GM12873 (cell line): Measurements from ENCODE around the gene TRIP13.

Source experiments
- CTCF ChIP-seq: IDR thresholded peaks from 2 replicates; pipeline ENCODE4 v1.5.1; 2012; ENCODE audit warnings: low read depth, mild to moderate bottlenecking, moderate library complexity, low read length, control low read depth; ENCODE audit not compliant: insufficient read depth; ENCODE audit errors: missing control alignments

TRIP13 gene

GRCh38 chr5:946720-947625 is 54.3 kb downstream of the TRIP13 start:
- TF ChIP-seq CTCF, result no peak

- TF ChIP-seq CTCF, result no peak
These were observed 55.2 kb downstream of the TRIP13 start for GRCh38 chr5:947626-948471.

- TF ChIP-seq CTCF, result no peak
These were observed 56.0 kb downstream of the TRIP13 start for GRCh38 chr5:948472-949274.

GRCh38 chr5:949275-949543 is 56.5 kb downstream of the TRIP13 start:
- TF ChIP-seq CTCF, result no peak

GRCh38 chr5:949815-950560 is 57.3 kb downstream of the TRIP13 start:
- no peak for TF ChIP-seq CTCF

- TF ChIP-seq CTCF, result no peak
These were observed 59.4 kb downstream of the TRIP13 start for GRCh38 chr5:951940-952596.
